ENCODE data around the gene LHX8. TPM values are rescaled to one million over a fixed set of nuclear protein-coding genes. Genes with fewer than 3 reads are reported as not detected.
"Not testable (repeated sequence)": the region's sequence is repeated elsewhere in the genome, so short reads cannot be mapped to it uniquely, and the experiment has no call there.

LHX8 gene
- total RNA-seq, 4 donors from 2014 or later = not detected

GRCh38 chr1:75100481-75101092, 33.6 kb upstream of the LHX8 start:
- TF ChIP-seq, protein P1, sequence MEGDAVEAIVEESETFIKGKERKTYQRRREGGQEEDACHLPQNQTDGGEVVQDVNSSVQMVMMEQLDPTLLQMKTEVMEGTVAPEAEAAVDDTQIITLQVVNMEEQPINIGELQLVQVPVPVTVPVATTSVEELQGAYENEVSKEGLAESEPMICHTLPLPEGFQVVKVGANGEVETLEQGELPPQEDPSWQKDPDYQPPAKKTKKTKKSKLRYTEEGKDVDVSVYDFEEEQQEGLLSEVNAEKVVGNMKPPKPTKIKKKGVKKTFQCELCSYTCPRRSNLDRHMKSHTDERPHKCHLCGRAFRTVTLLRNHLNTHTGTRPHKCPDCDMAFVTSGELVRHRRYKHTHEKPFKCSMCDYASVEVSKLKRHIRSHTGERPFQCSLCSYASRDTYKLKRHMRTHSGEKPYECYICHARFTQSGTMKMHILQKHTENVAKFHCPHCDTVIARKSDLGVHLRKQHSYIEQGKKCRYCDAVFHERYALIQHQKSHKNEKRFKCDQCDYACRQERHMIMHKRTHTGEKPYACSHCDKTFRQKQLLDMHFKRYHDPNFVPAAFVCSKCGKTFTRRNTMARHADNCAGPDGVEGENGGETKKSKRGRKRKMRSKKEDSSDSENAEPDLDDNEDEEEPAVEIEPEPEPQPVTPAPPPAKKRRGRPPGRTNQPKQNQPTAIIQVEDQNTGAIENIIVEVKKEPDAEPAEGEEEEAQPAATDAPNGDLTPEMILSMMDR (IDR thresholded peaks at IDR 0.05) = no peak
- no peak for DNase-seq (ENCODE audit: low spot score)

GRCh38 chr1:75112362-75112951, 21.7 kb upstream of the LHX8 start:
- not testable (repeated sequence) for DNase-seq (ENCODE audit: low spot score); ATAC-seq (ENCODE audit: low FRiP score)

More at GRCh38 chr1:75100481-75101092, 33.6 kb upstream of the LHX8 start:
- ATAC-seq (ENCODE audit: low FRiP score) = no peak

DNA sequence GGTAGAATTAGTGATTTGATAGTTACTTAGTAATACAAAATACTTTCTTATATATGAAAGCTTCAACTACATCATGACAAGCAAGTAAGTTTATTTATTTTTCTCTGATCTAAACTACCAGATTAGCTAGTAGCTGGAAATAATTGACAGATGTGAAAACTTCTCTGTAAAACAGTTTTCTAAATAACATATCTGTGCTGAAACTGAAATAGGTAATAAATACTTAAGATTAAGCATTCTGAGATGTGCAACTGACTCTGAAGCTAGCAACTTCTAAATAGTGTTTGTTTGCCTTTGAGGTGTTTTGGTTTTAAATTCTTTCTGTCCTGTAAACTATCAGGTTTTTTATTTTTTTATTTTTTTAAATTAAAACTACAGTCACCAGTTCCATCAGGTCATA, 18.5 kb upstream of the LHX8 start:
- TF ChIP-seq, protein P1 (IDR thresholded peaks at IDR 0.05) = no peak

DNA sequence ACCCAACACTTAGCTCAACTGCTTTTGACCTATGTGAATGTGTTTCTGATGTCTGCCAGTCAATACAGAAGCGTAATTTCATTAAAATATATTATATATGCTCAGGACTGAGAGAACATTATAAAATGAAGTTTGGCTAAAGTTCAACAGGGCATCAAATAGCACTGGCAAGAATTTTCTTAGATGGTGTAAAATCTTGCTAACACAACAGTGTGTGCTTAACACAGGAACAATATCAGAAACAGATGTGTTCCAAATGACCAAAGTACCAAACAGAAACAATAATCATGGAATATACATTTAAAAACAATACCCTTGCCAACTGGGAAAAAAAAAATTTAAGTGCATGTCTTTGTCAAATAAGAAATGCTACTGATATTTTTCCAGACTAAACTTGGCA, 10.4 kb upstream of the LHX8 start:
- no peak for ATAC-seq (ENCODE audit: low FRiP score)
- DNase-seq (ENCODE audit: low spot score) = no peak
- TF ChIP-seq, protein P1 (IDR thresholded peaks at IDR 0.05) = no peak

More for the DNA sequence above, 18.5 kb upstream of the LHX8 start:
- ATAC-seq (ENCODE audit: low FRiP score) = no peak
- DNase-seq (ENCODE audit: low spot score) = no peak

DNA sequence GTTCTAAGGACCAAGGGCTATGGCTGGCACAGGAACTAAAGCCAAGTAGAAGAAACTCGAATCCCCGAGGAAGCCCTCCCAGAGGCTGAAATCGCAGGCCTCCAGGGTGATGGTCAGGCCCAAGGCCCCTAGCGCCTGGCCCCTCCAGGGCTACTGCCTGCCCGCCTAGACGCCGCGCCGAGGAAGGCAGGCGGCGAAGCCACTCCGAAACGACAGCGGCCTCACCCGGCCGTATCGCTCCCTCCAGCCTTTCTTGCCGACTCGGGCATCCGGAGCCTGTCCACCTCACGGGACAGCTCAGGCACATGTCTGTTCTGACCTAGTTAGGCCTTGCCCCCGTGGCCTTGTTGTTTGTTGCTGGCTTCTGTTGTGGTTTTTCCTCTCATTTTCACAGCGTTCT, 9.7 kb upstream of the LHX8 start:
- no peak for ATAC-seq (ENCODE audit: low FRiP score)

DNA sequence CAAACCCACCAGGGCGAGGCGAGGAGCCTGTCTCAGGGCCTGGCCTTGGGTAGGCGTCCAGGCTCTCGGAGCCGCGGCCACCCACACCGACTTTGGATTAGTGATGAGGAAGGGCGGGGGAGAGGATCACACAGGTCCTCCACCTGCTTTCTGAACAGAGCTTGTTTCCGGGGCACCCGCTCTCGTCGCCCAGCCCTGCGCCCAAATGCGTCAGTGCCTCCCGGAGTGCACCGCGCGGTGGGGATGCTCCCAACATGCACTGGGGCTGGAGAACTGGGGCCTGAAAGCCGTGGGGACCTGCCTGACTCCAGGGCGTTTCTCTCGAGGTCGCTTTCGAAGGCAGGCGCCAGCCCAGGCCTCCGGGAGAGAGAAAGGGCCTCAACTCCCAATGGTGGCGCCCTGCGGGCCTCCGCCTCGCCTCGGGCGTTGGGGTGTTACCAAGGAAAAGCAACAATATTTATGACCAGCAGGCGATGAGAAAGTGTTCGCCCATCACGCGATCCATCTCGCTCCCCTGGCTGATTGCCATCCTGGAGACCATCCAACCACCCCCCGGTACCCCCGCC, 8.9 kb upstream of the LHX8 start:
- DNase-seq (ENCODE audit: low spot score) (no peak), ATAC-seq (ENCODE audit: low FRiP score) (no peak)
- TF ChIP-seq, protein P1 (IDR thresholded peaks at IDR 0.05) = no peak

More for the DNA sequence above, 9.7 kb upstream of the LHX8 start:
- DNase-seq (ENCODE audit: low spot score) = no peak
- TF ChIP-seq, protein P1 (IDR thresholded peaks at IDR 0.05) = no peak

GRCh38 chr1:75126611-75127101, 7.5 kb upstream of the LHX8 start:
- ATAC-seq (ENCODE audit: low FRiP score) = no peak
- TF ChIP-seq, protein P1 (IDR thresholded peaks at IDR 0.05) = no peak
- DNase-seq (ENCODE audit: low spot score) = no peak
